WERI-Rb-1 (cell line): Measurements from ENCODE around the gene KLF18.

ENCODE experiments used
- DNase-seq: peaks from one replicate; pipeline ENCODE4 v3.0.0-alpha.2; 2020
- H3K27ac ChIP-seq: fragments of 250-450 bp; sonication (Bioruptor Pico); 2 replicates; pipeline ENCODE4 v1.5.1; 2020; ENCODE audit warnings: mild to moderate bottlenecking, moderate library complexity
- H3K27me3 ChIP-seq: fragments of 250-450 bp; sonication (Bioruptor Pico); 2 replicates; pipeline ENCODE4 v1.5.1; 2021; ENCODE audit warnings: mild to moderate bottlenecking, low read depth, moderate library complexity; ENCODE audit not compliant: insufficient read depth, severe bottlenecking
- H3K36me3 ChIP-seq: fragments of 250-450 bp; sonication (Bioruptor Pico); 2 replicates; pipeline ENCODE4 v1.5.1; 2020; ENCODE audit warnings: mild to moderate bottlenecking, moderate library complexity
- H3K4me3 ChIP-seq: 2 replicates; pipeline ENCODE4 v1.5.1; 2011; ENCODE audit warnings: low read depth, mild to moderate bottlenecking, control low read depth, low read length
- H3K9me3 ChIP-seq: fragments of 250-450 bp; sonication (Bioruptor Pico); 2 replicates; pipeline ENCODE4 v1.5.1; 2021; ENCODE audit warnings: mild to moderate bottlenecking, moderate library complexity; ENCODE audit not compliant: severe bottlenecking
- CTCF ChIP-seq: IDR thresholded peaks from 2 replicates; pipeline ENCODE4 v1.5.1; 2011; ENCODE audit warnings: low read depth, mild to moderate bottlenecking, control low read depth, inconsistent platforms, low read length

Gene KLF18

GRCh38 chr1:44100183-44100868, 41.1 kb downstream of the KLF18 start:
- no peak for DNase-seq
- no peaks in the 10 kb centered on the region for H3K36me3 ChIP-seq
- H3K4me3 ChIP-seq = no peak overlapping the region
- peaks cover 3% of the 10 kb centered on the region for H3K9me3 ChIP-seq
- no peaks in the 10 kb centered on the region for H3K27me3 ChIP-seq
- TF ChIP-seq CTCF = no peak
- H3K27ac ChIP-seq = no peak overlapping the region

GRCh38 chr1:44094047-44094446, 47.4 kb downstream of the KLF18 start:
- Histone ChIP-seq H3K9me3 (peaks cover 3% of the 10 kb centered on the region), H3K27ac (no peak overlapping the region), H3K4me3 (no peak overlapping the region), H3K27me3 (no peaks in the 10 kb centered on the region), H3K36me3 (no peaks in the 10 kb centered on the region)
- TF ChIP-seq CTCF = no peak
- no peak for DNase-seq

- no peak for DNase-seq
- Histone ChIP-seq H3K27ac (no peak overlapping the region), H3K27me3 (no peaks in the 10 kb centered on the region), H3K9me3 (no peaks in the 10 kb centered on the region), H3K4me3 (no peak overlapping the region), H3K36me3 (no peaks in the 10 kb centered on the region)
- no peak for TF ChIP-seq CTCF
Observed at GRCh38 chr1:44090429-44091252, 50.8 kb downstream of the KLF18 start.

- H3K36me3 ChIP-seq = no peaks in the 10 kb centered on the region
- H3K27me3 ChIP-seq = no peaks in the 10 kb centered on the region
- TF ChIP-seq CTCF = no peak
- no peaks in the 10 kb centered on the region for H3K9me3 ChIP-seq
- no peak for DNase-seq
- H3K27ac ChIP-seq = no peak overlapping the region
- no peak overlapping the region for H3K4me3 ChIP-seq
Observed at GRCh38 chr1:44089371-44090048, 51.9 kb downstream of the KLF18 start.
